Neural progenitor cell (in vitro differentiated cells): ENCODE results near the gene ZCCHC14.
"Not testable (repeated sequence)": the region's sequence is repeated elsewhere in the genome, so short reads cannot be mapped to it uniquely, and the experiment has no call there.

Source experiments
- EZH2 ChIP-seq: fragments of 200-600 bp; sonication (generic); IDR thresholded peaks from 2 replicates; pipeline ENCODE4 v1.6.1; 2017; ENCODE audit warnings: antibody characterized with exemption, mild to moderate bottlenecking, moderate library complexity
- TF ChIP-seq, protein P1 (sequence below): fragments of 200-600 bp; sonication (generic); IDR thresholded peaks from 2 replicates; pipeline ENCODE4 v1.5.1; 2017; ENCODE audit warnings: antibody characterized with exemption, mild to moderate bottlenecking

GRCh38 chr16:87477209-87477981 is 15.4 kb downstream of the ZCCHC14 start:
- TF ChIP-seq, protein P1, sequence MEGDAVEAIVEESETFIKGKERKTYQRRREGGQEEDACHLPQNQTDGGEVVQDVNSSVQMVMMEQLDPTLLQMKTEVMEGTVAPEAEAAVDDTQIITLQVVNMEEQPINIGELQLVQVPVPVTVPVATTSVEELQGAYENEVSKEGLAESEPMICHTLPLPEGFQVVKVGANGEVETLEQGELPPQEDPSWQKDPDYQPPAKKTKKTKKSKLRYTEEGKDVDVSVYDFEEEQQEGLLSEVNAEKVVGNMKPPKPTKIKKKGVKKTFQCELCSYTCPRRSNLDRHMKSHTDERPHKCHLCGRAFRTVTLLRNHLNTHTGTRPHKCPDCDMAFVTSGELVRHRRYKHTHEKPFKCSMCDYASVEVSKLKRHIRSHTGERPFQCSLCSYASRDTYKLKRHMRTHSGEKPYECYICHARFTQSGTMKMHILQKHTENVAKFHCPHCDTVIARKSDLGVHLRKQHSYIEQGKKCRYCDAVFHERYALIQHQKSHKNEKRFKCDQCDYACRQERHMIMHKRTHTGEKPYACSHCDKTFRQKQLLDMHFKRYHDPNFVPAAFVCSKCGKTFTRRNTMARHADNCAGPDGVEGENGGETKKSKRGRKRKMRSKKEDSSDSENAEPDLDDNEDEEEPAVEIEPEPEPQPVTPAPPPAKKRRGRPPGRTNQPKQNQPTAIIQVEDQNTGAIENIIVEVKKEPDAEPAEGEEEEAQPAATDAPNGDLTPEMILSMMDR = not testable (repeated sequence)
- TF ChIP-seq EZH2 = not testable (repeated sequence)
